Measurements from ENCODE around the gene DNAJA3.
A peak's percentile ranks its signal among the peaks of the same experiment; 100 is the strongest.
"Not testable (repeated sequence)": the region's sequence is repeated elsewhere in the genome, so short reads cannot be mapped to it uniquely, and the experiment has no call there.

The DNAJA3 gene

DNA sequence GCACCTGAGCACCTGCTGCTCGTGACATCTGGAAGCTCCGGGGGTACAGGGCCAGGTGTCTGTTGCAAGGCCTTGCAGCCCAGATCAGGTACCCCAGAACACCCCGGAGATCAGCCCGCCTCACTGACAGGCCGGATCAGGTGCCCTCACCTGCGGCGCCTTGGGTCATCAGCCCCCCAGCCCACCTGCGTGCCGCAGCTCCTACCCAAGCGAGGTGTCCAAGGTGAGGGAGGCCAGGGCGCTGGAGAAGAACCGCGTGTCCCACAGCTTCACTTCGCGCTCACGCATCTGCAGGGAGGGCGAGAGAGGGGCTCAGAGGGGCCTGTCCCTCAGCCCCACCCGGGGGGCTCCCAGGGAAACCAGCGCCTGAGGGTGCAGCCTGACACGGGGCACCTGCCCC, 37.9 kb upstream of the DNAJA3 start:
- no peak for DNase-seq

DNA sequence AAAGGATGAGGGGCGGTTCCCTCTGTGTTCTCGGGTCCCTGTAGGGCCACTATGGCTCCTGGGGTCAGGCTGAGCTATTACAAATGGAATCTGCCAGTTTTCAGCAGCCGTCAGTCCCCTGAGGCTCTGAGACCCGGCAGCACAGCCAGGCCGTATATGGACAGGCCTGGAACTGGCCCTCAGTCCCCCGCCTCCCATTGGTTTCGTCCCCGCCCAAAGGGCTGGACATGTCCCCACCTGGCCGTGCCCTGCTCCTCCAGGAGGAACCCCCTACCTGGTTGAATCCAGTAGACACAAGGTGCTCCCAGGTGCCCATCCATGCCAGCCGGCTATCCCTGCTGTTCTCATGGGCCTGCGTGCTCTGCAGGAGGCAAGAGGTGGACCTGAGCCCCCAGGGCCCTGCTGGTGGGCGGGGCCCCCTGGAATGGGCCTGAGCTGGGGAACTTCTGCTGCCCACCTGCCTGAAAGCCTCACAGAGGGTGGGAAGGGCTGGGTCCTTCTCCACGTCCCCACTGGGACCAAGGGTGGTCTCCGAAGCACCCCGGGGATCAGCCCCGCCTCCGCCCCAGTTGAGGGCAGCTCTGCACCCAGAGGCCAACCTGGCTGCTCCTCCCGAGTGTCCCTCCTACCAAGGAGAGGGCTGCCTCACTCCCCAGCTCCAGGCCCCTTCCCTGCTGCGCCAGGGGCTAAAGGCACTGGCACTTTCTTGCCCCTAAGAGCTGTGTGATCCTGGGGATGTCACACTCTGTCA, 37.2 kb upstream of the DNAJA3 start:
- DNase-seq, result no peak

DNA sequence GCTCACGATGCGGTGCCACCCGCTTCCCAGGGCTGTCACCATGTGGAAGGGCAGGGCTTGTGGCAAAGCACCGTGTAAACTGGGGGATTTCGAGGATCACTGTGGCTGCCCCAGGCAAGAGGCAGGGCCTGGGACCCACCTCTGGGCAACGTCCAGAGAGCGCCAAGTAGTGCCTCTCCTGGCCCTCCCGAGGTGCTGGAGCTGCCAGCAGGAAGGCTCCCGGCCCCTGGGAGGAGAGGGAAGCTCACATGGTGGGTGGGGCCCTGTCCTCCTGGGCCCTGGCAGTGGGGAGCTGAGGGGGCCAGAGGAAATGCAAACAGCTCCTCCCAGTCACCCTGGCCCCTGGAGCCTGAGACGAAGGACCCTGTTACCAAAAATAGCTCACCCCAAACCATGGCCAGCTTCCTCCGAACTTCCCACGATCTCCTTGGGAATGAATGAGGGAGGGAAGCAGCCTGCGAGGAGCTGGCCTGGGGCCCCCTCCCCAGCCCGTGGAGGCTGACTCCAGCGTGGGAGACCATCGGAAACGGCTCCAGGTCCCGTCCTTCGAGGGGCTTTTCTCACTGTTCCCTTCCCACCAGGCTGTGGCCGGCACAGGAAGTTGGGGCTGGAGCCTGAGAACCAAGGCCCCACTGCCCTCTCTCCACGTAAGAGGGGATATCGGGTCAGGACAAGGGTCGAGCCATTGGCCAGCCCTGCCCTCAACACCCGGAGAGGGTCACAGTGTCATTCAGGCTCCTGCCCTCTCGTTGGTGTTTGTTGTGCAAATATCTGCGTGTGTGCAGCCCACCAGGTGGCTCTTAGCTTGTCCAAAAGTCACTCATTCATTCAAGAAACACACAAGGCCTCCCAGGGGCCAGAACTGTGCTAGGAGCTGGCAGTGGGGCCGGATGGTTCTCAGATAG, 36.4 kb upstream of the DNAJA3 start:
- DNase-seq, result no peak

DNA sequence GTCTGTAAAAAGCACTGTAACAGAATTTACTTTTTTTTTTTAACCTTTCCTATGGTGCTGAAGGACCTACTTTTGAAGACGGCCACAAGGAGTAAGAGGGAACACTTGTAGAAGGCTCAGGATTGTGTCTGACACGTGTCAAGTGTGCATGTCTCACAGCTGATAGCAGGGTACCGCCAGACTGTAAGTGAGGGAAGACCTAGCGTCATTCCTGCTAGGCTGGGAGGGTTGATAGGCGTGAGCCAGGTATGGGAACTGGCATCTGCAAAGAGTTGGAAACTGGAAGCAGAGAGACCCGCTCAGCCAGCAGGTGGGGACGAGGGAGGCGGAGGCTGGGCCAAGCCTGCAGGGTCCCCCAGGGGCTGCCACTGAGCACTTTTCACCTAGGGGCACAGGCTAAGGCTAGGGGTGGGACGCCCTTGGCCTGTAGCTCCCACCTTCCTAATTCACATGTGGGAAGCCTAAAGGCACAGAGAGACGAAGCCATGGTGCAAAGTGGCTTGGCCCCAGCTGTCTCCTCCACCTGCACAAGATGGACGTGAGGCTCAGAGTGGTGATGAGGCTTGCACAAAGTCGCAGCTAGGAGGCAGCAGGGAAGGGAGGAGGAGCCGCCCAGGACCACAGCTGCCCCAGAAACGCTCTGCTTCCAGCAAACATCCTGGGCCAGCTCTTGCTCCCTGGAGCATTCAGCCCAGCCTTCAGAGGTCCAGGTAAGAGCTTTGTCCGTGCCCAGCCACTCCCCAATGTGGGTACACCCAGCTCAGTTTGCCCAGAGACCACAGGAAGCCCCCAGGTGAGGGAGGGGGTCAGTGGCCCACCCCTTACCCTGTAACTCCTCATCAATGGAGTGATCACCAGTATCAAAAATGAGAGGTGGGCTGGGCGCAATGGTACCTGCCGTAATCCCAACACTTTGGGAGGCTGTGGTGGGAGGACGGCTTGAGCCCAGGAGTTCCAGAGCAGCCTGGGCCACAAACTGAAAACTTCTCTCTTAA, 35.1 kb upstream of the DNAJA3 start:
- no peak for DNase-seq

DNA sequence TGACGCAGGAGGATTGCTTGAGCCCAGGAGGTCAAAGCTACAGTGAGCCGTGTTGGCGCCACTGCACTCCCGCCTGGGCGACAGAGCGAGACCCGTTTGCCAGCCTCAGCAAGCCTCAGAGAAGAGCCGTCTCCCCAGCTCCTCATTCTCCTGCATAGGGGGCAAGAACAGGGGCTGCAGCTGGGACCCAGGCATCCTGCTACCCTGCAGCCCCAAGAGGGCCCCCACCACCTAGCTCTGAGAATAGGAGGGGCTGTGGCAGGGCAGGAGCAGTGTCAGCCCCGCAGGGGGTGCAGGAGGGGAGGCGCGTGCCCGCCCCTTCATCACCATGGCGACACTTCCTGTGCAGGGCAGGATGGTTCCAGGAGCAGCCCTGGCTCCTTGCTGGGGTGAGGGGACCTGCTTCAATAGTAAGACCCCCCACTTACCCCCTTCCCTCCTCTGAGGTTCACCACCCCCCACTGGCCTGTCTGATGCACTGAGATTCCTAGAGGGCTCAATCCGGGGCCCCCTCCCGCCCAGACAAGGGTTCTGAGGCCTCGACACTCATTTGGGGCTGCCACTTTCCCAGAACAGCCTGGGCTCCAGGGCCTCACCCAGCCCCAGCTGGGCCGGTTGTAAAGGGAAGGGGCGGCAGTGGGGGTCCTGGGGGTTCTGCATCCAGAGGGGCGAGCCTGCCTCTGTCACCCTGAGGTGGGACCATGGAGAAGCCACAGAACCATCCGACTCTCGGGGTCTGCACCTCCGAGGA, 33.9 kb upstream of the DNAJA3 start:
- DNase-seq, result peak; percentile 17

DNA sequence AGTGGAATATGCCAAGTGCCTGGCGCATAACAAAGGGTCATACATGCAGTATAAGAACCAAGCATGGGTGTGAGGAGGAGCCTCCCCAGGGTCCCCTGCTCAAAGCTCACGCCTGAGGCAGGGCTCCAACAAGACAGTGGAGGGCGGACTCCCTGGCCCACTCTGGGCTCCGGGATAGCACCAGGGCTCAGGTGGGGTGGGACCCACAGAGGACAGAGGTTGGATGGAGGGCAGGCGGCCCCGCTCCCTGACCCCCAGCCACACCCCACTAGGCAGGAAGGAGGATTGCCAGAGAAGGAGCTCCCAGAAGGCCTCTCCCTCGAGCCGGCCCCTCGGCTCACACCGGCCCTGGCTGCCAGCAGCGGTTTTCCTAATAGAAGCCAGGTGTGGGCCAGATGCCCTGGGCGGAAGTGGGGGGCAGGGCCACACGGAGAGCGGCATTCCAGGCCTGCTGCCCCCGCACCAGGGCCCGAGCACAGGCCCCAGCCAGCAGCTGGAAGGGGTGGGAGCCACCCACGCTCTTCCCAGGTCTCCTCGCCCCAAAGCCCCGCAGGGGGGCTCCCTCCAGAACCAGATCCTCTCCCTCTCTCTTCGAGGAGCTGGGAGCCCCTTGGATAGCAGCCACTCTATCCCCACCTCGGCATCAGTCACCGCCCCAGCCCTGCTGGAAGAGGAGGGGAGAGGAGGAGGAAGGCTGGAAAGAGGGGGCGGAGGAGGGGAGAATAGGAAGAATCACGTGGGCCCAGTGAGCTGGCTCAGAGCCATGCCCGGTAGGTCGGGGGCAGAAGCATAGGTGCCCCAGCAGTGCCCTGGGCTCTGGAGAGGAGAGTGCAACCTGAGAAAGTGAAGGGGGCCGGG, 33.1 kb upstream of the DNAJA3 start:
- DNase-seq, result no peak

DNA sequence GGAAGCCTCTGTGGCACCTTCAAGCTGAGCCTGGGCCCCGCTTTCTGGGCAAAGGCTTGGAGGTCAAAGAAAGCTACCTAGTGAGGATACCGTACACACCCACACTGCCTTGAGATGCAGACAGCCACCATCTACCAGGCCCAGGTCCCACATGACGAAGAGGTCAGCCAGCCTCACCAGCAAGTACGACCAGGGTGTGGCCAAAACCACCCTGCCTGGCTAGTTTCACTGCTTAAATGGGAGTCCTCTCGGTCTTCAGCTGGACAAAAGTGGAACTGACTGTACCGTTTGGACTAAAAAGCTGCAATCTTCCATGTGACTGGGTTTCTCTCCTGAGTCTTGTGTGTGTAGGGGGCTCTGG, 32.4 kb upstream of the DNAJA3 start:
- no peak for DNase-seq

DNA sequence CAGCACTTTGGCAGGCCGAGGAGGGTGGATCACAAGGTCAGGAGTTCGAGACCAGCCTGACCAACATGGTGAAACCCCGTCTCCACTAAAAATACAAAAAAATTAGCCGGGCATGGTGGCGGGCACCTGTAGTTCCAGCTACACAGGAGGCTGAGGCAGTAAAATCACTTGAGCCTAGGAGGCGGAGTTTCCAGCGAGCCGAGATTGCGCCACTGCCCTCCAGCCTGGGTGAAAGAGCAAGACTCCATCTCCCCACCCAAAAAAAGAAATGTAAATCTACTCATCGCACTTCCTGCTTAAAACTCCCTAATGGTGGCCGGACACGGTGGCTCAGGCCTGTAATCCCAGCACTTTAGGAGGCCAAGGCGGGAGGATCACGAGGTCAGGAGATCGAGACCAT, 31.8 kb upstream of the DNAJA3 start:
- not testable (repeated sequence) for DNase-seq

DNA sequence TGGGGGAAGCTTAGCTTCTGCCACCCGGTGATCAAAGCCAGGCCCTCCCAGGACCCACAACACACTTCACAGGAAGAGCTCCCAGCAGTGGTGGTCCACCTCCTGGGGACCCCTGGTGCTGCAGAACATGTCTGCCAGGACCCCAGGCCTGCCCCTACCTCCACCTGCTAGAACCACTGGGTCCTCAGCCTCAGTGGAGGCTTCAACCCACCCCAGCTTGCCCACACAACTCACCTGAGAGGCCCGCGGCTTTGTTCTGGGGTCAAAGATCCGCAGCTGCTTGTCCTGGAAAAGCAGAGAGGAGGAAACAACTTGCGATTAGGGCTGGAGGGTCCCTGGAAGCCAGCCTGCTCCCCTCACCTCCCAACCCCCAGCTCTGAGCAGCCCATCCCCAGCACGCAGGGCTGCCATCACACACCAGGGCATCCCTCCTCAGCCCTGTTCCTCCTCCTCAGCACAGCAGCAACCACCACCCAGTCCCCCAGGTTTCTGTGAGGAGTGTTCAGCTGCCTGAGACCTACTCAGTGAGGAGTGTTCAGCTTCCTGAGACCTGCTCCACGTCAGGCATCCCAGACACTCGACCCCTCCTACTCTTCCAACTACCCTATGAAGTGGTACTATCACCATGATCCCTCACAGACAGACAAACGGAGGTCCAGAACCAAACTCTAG, 30.5 kb upstream of the DNAJA3 start:
- no peak for DNase-seq

DNA sequence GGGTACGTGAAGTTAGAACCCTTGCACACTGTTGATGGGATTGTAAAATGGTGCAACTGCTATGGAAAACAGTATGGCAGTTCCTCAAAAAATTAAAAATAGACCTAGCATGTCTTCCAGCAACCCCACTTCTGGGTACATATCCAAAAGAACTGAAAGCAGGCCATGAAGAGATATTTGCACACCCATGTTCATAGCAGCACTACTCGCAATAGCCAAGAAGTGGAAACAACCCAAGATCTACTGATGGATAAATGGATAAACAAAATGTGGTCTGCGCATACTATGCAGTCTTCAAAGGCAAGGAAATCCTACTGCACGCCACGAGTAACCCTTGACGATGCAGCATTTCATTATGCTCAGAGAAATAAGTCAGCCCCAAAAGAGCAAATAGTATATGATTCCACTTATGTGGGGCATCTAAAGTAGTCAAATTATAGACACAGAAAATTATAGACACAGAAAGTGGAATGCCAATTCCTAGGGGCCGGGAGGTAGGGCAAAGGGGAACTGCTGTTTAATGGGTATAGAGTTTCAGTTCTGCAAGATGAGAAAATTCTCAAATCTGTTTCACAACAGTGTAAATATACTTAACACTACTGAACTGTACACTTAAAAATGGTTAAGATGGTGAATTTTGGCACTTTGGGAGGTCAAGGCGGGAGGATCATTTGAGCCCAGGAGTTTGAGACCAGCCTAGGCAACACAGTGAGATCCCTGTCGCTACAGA, 26.5 kb upstream of the DNAJA3 start:
- DNase-seq, result no peak

DNA sequence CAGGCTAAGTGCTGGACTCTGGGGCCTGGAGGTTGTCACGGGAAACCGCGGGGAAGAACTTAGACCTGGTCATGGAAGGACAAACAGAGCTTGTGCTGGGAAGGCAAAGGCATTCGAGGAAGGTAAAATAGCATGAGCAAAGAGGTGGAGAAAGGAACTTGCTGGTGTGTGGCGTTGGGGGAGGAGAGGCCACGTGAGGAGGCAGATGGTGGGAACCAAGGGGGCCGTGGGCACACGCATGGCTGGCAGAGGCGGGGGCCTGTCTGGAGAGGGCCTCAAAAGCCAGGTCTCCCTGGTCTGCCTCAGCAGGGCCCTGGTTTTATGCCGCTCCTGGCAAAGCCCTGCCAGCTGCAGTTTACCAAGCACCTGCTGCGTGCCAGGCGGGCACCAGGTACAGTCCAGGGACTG, 24.6 kb upstream of the DNAJA3 start:
- DNase-seq, result no peak

DNA sequence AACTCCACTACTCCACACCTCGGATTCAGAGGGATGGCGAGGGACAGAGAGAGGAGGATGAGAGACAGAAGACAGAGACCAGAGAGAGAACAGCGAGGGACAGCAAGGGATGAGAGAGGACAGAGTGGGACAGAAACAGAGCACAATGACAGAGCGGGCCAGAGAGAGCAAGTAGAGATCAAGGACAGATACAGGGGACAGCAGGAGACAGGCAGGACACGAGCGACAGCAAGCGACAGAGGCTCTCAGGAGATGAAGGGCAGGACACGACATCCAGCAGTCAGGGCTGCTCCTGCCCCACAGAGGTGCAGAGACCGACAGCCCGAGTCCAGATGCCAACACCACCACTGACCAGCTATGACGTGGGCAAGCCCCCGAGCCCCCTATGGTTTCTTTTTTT, 24.2 kb upstream of the DNAJA3 start:
- DNase-seq, result no peak

DNA sequence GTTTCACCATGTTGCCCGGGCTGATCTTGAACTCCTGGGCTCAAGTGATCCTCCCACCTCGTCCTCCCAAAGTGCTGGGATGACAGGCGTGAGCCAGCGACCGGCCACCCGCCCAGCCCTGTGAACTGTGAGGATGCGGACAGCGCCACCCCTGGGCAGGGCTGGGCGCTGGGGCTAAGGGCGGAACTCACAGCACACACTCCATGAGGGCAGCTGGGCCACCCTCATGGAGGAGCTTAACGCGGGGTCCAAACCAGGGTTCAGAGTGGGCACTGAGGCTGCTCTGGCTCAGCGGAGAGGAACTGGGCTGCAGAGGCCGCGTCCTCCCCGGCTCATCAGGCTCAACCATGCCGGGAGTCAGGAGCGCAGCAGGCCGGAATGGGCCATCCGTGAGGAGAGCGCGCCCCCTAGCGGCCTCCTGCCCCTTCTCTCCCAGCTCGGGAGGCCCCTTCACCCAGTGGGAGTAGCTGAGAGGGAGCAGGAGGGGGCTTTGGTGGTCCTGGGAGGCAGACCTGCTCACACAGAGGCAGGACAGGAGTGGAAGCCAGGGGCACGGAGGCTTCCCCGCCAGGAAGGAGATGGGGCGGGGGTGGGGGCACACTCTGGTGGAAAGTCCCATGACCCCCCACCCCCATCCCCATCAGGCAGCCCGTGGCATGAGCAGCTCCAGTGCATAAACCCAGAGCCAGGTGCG, 23.1 kb upstream of the DNAJA3 start:
- peak; percentile 76 for DNase-seq

DNA sequence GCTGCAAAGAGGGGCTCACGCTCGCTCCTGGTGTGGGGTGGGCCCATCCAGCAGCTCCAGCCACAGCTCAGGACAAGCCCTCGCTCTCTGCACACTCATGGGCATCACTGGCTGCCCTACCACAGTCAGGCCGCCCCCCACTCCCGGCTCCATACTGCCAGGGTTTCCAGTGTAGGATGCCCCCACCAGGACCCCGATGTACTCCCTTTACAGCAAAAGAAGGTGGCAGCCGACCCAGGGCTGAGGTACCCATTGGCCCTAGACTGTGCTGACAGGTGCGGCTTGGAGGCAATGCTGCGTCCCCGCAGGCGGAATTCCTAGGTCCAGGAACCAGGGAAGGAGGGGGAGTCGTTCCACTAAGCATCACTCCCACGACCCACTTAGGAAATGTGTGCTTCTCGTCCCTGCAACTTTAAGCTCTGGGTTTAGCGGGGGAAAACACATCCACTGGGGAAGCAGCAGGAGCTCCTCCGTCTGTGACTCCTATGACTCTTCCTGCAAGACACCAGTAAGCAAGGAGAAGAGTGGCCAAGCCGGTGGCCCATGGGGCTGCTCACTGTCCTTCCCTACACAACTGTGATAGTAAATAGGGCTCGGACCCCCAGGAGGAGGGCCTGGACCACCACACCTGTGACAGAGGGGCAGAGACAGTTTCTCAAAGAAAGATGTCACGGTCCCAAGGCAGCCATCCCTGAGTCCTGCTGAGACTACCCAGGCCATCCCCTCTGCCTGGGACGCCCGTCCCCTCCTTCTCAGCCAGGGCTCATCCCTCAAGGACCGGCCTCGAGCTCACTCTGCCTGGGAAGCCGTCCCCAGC, 22.3 kb upstream of the DNAJA3 start:
- DNase-seq, result no peak

DNA sequence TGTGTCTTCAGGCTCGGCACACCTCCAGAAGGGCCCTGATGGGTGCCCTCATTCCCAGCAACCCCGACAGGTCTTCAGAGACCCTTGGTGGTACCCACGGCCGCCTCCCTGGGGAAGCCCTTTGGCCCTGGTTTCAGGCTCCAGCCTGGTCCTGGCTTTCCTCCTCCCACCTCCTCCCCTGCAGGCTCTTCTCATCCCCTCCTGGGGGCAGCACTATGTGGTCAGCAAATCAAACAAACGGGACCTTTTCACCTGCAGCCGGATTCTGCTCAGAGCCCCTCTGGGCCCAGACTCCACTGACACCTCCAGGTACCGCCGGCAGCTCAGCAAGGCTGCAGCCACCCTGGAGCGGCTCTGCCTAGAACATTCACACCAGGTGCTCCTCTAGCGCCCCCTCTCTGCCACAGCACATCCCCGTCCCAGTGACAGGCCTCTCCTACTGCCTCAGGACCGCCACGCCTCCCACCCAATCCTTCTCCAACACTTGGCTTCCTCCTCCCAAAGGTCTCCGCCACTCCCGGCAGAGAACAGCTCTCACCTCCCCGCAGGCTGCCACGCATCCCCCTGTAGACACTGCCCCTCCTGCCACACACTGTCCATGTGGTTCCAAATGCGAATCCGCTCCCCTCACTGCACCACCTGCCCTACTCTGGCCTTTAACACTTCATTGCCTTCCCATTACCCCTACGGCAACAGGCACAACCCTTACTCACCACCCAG, 21.3 kb upstream of the DNAJA3 start:
- DNase-seq, result peak; percentile 35

DNA sequence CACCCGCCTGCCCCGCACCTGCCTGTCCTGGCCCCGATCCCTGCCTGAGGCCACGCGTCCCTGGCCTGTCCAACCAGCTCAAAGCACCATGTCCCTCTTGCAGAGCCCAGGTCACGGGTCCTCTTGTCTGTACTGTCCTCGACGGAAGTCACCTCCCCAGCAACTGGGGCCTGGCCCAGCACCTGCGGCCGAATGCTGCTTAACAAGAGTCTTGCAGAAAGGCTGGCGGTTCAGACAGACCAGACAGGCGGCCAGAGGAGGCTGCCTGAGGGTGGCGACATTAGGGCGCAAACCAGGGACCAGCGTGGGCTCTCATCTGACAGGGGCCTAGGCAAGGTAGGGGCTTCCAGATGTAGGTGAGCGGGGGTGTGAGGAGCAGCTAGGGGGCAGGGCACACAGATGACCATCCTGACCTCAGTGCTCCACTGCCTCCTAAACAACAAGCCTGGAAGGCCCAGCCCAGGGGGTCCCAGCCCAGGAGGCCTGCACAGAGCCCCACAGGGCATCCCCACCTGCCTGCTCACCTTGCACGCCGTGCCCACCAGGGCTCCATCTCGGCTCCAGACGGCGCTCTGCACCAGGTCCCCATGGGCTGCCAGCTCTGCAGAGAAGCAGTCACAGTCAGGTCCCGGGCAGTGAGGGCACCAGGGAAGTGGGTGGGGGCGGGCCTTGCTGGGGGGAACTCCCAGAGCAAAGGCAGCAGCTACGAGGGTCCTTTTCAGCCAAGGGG, 20.5 kb upstream of the DNAJA3 start:
- no peak for DNase-seq

Data from CD4-positive, alpha-beta T cell treated with Interleukin-6 for 4 hours (primary cell).